Psoas muscle (tissue), 8 donors: ENCODE measurements around the gene ABLIM2. TPM values are rescaled to one million over a fixed set of nuclear protein-coding genes. Genes with fewer than 3 reads are reported as not detected.

ENCODE experiments used
- ATAC-seq, 4 donors: fragments of 200-7000 bp; cut with Tn5 transposase; one replicate each; pipeline ENCODE4 v1.9.1; 2020; ENCODE audit warnings: moderate library complexity in 3 of 4, mild to moderate bottlenecking in 2 of 4
- DNase-seq, 2 donors: peaks; one replicate each; pipeline ENCODE4 v3.0.0-alpha.2; 2020
- H3K27ac ChIP-seq: fragments of 200-600 bp; one replicate; pipeline ENCODE4 v1.8.0; 2022
- H3K27me3 ChIP-seq, 3 donors: fragments of 200-600 bp in 1 of 3; one replicate each; pipeline versions ENCODE4 v1.6.1 to v1.8.0; 2013 to 2022; ENCODE audit warnings: low read length in 2 of 3, mild to moderate bottlenecking in 2 of 3, moderate library complexity in 1 of 3; ENCODE audit not compliant: insufficient read depth in 3 of 3
- H3K36me3 ChIP-seq, 2 donors: fragments of 200-600 bp in 1 of 2; one replicate each; pipeline versions ENCODE4 v1.6.1 to v1.8.0; 2013 to 2022; ENCODE audit warnings: low read depth in 1 of 2, mild to moderate bottlenecking in 1 of 2, moderate library complexity in 1 of 2; ENCODE audit not compliant: insufficient read depth in 1 of 2
- H3K4me1 ChIP-seq: fragments of 200-600 bp; one replicate; pipeline ENCODE4 v1.8.0; 2022
- H3K4me3 ChIP-seq: fragments of 200-600 bp; one replicate; pipeline ENCODE4 v1.8.0; 2022; ENCODE audit warnings: mild to moderate bottlenecking
- H3K9me3 ChIP-seq: fragments of 200-600 bp; one replicate; pipeline ENCODE4 v1.8.0; 2022
- CTCF ChIP-seq: fragments of 200-600 bp; IDR thresholded peaks from one replicate; pipeline ENCODE4 v1.8.0; 2022; ENCODE audit warnings: antibody characterized with exemption
- WGBS, 3 donors: extraction: QIAGEN DNeasy Blood & Tissue Kit; methylation state at CpG; one replicate each; pipeline versions ENCODE4 v1.1.6 to v1.1.7; 2013; 5-methylcytosine and 5-hydroxymethylcytosine counted together
- intact Hi-C, 2 donors: fragments of 100-400 bp; cut with DNase I; formaldehyde crosslinking; loops; one replicate each; pipeline versions ENCODE4 v1.11.0 to v1.14.2; 2022
- polyA plus RNA-seq, 3 donors: library from polyadenylated mRNA; stranded (reverse); fragments of 200-250 nt; gene quantifications; one replicate each; pipeline ENCODE4 v1.2.3, GENCODE V29; 2013
- total RNA-seq, 4 donors: library from RNA; stranded (reverse); fragmentation: NEBNext Ultra II Directional in 2 of 4; extraction: Animal tissue kit (Norgen Biotek cat#: 25700) in 2 of 4; gene quantifications; one replicate each; pipeline versions ENCODE4 v1.2.1 to v1.2.4, GENCODE V29; 2021 to 2023
- donor health status: healthy with polysubstance abuse.
- donor health status: DM: no; HTN: no; CAD: no; lungs with moderate emphysema.
- donor health status: Bipolar disorder and iron deficiency.
- donor health status: healthy.
- donor health status: DM: yes; HTN: yes; CAD: no.
- donor health status: DM: no; HTN: no; CAD: no.
- donor health status: DM: no; HTN: no; CAD: no.
- donor health status: DM: yes; HTN: yes; CAD: no.

ABLIM2 gene
- total and polyA plus RNA-seq, 7 donors: 82.2 to 956 (median 292) TPM

GRCh38 chr4:8164194-8164565 lies 5.6 kb upstream of the ABLIM2 start:
- TF ChIP-seq CTCF: no peak
- Histone ChIP-seq H3K27ac (peak overlapping the region; percentile 97), H3K9me3 (peaks cover 8% of the 10 kb centered on the region), H3K4me1 (peaks cover 62% of the 10 kb centered on the region), H3K4me3 (peak overlapping the region; percentile 5), H3K36me3 (no peaks in the 10 kb centered on the region), H3K27me3 (no peaks in the 10 kb centered on the region)
- ATAC-seq (peak; percentile 60 to 74 (median 64)), DNase-seq (peak in 1 of 2 donors; percentile 82)
- 28 to 51% (median 43%) methylated on average over 9 of the region's 9 CpGs for WGBS, 3 donors
- intact Hi-C loops: loop anchor here in 1 of 2 donors (2.0 kb wide), 2 partner anchors 25 to 37 kb away; no protein-coding TSS in a partner anchor

DNA sequence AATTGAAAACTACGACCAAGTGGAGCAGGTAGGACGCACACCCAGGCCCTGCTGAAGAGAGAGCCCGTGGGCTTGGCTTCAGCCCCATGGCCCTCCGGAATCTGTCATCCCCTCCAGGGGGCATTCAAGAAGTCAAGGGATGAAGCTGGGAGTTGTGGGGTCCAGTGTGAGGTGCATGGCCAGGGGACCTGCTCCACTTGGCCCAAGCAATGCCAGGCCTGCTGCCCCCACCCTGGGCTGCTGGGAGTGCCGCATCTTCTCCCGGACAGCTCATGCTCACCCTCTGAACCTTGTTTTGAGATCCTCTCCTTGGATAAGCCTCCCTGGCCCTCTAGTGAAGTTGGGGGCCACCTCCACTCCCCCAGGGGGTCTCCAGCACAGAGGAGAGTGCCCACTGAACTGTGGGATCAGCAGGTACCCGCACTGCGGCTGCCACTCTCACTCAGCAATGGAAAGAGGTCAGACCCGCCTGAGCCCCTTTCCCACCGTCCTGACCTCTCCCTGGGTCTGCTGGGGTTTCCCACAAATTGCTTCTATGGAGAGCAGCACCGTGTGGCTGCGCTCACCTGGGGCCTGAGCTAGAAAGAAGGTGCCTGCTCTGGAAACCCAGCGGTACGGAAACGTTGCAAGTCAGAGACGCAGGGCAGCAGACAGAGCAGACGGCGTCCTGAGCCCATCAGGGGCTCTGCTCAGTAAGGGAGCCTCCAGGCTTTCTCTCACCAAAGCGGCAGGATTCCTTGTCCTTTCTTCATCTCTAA lies 5.0 kb upstream of the ABLIM2 start:
- no peak for TF ChIP-seq CTCF
- peak; percentile 17 to 32 (median 22) for ATAC-seq
- WGBS, 3 donors: 66 to 70% (median 66%) methylated on average over 19 of the region's 19 CpGs
- Histone ChIP-seq H3K4me1 (peaks cover 57% of the 10 kb centered on the region), H3K9me3 (peaks cover 8% of the 10 kb centered on the region), H3K4me3 (peak overlapping the region; percentile 5), H3K36me3 (no peaks in the 10 kb centered on the region), H3K27me3 (no peaks in the 10 kb centered on the region), H3K27ac (peak overlapping the region; percentile 97)
- intact Hi-C loops: loop anchor here in 1 of 2 donors (2.0 kb wide), 2 partner anchors 25 to 37 kb away; no protein-coding TSS in a partner anchor
- no peak for DNase-seq

DNA sequence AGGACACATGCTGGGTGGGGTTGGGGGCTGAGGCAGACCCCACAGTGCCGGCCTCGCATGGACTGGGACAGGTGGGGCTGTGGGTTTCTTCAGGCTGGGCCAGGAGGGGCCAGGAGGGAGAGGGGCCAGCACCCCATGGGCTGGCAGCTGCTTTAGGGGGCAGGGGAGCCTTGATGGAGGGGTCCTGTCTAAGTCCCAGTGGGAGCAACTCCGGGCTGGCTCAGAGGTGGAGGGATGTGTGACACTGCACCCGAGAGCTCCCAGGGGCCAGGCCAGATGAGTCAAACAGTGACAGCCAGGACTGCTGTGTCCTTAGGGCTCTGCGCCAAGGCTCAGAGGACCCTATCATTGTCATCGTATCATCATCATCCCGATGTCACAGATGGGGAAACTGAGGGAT lies 4.4 kb upstream of the ABLIM2 start:
- DNase-seq (peak; percentile 56 to 76), ATAC-seq (peak in 3 of 4 donors; percentile 15 to 27 (median 21))
- Histone ChIP-seq H3K27ac (peak overlapping the region; percentile 97), H3K9me3 (peaks cover 4% of the 10 kb centered on the region), H3K36me3 (no peaks in the 10 kb centered on the region), H3K4me1 (peaks cover 52% of the 10 kb centered on the region), H3K27me3 (no peaks in the 10 kb centered on the region), H3K4me3 (no peak overlapping the region)
- no peak for TF ChIP-seq CTCF
- intact Hi-C loops: no loop called here
- 70 to 73% (median 70%) methylated on average over 7 of the region's 7 CpGs for WGBS, 3 donors

GRCh38 chr4:8162625-8163024 lies 4.0 kb upstream of the ABLIM2 start:
- H3K4me1 ChIP-seq: peaks cover 51% of the 10 kb centered on the region
- H3K4me3 ChIP-seq: no peak overlapping the region
- H3K27ac ChIP-seq: peak overlapping the region; percentile 97
- peaks cover under 1% of the 10 kb centered on the region for H3K9me3 ChIP-seq
- H3K36me3 ChIP-seq: no peaks in the 10 kb centered on the region
- no peak for ATAC-seq
- intact Hi-C loops: no loop called here
- no peak for TF ChIP-seq CTCF
- peak in 1 of 2 donors; percentile 14 for DNase-seq
- no peaks in the 10 kb centered on the region for H3K27me3 ChIP-seq
- WGBS, 3 donors: 88 to 91% (median 90%) methylated on average over 8 of the region's 8 CpGs
